ENCODE results near the gene BCL11A. TPM values are rescaled to one million over a fixed set of nuclear protein-coding genes. Genes with fewer than 3 reads are reported as not detected.

The BCL11A gene
- total RNA-seq, 2 donors from 2014 or later: 2.5 to 9.2 TPM

DNA sequence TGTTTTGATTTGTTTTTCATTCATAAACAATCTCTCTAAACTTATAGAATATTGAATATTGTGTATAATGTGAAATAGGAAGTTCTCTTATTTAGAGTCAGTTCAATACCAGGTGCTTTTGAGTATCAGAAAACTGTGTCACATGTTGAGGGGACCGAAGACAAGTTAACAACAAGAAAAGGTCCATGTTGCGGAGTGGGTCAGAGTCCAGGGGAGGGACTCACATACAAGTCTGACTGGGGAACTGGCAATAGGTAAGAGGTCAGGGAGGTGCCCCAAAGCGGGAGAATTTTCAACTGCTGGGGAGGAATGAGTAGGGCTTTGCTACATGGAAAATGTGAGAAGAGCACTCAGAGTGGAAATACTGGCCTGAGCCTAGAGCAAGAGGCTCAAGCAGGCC, 19.8 kb upstream of the BCL11A start:
- H3K4me1 Mint-ChIP-seq: peaks cover 2% of the 10 kb centered on the region
- no peak for DNase-seq
- no peak overlapping the region for H3K4me3 Mint-ChIP-seq
- H3K36me3 Mint-ChIP-seq (ENCODE audit: low read depth): no peaks in the 10 kb centered on the region
- no peak for ATAC-seq
- H3K27me3 Mint-ChIP-seq: peaks cover 39% of the 10 kb centered on the region
- H3K27ac Mint-ChIP-seq: no peak overlapping the region
- no peaks in the 10 kb centered on the region for H3K9me3 ChIP-seq (ENCODE audit: control insufficient read depth, low read length, poor library complexity, severe bottlenecking)

DNA sequence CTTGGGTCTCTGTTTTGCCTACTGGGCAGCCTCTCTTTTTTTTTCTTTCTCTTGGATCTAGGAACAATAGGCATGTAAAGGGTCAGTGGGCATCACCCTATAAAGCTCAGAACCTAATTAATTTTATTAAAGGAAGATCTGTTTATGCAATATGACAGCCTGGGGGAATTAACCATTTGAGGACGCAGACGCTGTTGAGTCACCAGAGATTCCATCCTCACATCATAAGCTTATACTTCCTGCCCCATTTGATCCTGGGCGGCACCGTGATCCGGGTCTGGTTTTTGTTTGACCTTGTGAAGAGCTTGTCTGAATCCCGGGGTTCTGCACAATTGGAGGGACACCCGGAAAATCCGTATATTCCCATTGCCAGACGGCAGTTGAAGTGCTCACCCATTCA, 16.8 kb upstream of the BCL11A start:
- Mint-ChIP-seq H3K27me3 (peaks cover 45% of the 10 kb centered on the region), H3K36me3 (ENCODE audit: low read depth) (no peaks in the 10 kb centered on the region), H3K4me1 (peaks cover 2% of the 10 kb centered on the region), H3K27ac (no peak overlapping the region), H3K4me3 (no peak overlapping the region)
- no peaks in the 10 kb centered on the region for H3K9me3 ChIP-seq (ENCODE audit: control insufficient read depth, low read length, poor library complexity, severe bottlenecking)
- DNase-seq: no peak
- ATAC-seq: no peak

DNA sequence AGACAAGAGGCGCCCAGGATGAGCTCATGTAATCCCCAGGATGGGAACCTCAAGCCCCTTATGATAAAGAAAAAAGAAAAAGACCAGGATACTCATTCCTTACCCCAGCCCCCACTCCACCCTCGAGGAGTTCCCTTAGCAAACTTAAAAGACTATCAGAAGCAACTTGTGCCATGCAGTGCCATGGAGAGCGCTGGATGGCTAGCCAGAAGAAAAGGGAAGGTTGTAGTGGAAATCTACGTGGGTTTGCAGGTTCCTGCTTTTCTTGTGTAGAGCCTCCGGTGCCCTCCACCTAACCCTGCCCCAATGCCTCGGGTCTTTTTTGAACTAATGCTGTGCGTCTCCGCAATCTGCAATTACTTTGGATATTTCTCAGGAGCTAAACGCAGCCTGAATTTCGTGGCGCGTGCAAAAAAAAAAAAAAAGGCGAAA, 16.2 kb upstream of the BCL11A start:
- DNase-seq: no peak
- Mint-ChIP-seq H3K4me3 (no peak overlapping the region), H3K27me3 (peaks cover 49% of the 10 kb centered on the region), H3K4me1 (peaks cover 2% of the 10 kb centered on the region), H3K36me3 (ENCODE audit: low read depth) (no peaks in the 10 kb centered on the region), H3K27ac (no peak overlapping the region)
- no peak for ATAC-seq
- no peaks in the 10 kb centered on the region for H3K9me3 ChIP-seq (ENCODE audit: control insufficient read depth, low read length, poor library complexity, severe bottlenecking)

DNA sequence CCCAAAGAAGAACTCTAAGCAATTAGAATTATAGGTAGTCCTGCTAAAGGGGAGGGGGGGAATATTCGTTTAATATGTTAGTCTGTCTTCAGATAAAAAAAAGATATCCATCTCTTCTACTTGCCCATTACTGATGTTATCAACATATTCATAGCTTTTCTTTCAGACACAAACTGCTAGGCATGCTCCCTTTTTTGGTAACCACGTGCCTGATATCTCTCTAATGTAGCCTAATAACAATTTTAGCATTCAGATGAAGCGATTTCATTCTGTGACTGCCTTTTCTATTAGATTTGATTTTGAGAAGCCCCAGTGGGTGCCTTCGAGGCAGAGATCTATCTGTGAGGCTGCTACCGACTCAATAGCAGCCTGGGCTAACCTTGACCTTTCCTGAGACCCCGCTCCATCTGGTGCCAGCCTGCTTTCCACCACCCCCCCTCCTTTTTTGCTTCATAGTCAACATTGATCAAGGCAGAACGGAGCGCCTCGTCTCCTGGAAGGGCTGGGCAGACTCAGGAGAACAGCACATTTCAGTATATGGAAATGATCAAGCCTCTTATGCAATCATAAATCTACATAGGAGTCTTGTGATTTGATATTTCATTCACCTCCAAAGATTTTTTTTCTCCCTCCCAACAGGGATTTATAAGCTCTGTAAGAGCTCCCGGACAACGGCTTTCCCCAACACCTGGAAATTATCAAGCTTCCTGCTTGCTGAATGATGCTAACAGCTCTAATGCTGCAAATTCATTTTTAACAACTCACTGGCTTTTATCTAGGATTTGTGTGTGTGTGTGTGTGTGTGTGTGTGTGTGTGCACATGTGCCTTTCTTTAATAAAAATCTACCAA, 14.7 kb upstream of the BCL11A start:
- ATAC-seq (no peak), DNase-seq (no peak)
- H3K9me3 ChIP-seq (ENCODE audit: control insufficient read depth, low read length, poor library complexity, severe bottlenecking): no peaks in the 10 kb centered on the region
- no peak overlapping the region for H3K27ac Mint-ChIP-seq
- peaks cover 43% of the 10 kb centered on the region for H3K27me3 Mint-ChIP-seq
- H3K36me3 Mint-ChIP-seq (ENCODE audit: low read depth): no peaks in the 10 kb centered on the region
- H3K4me1 Mint-ChIP-seq: peaks cover 2% of the 10 kb centered on the region
- no peak overlapping the region for H3K4me3 Mint-ChIP-seq

DNA sequence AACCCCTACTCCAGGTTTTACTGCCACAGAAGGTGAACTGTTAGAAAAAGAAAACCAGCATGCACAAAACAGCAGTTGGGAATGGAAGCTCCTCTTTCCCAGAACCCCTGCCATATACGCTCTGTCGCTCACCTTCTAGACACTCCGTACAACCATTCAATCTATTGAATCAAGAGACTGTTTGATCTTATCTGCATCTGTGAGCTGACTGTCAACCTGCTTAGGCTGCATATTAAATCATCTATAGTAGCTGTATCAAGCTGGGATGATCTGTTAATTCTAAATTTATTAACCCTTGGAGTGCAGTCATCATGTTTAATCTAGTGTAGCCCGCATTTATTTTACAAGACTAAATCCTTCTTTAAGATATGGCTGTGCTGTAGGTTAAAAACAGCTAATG, 13.6 kb upstream of the BCL11A start:
- ATAC-seq: no peak
- Mint-ChIP-seq H3K27me3 (peaks cover 37% of the 10 kb centered on the region), H3K4me3 (no peak overlapping the region), H3K27ac (no peak overlapping the region), H3K4me1 (peaks cover 2% of the 10 kb centered on the region), H3K36me3 (ENCODE audit: low read depth) (no peaks in the 10 kb centered on the region)
- DNase-seq: no peak
- no peaks in the 10 kb centered on the region for H3K9me3 ChIP-seq (ENCODE audit: control insufficient read depth, low read length, poor library complexity, severe bottlenecking)

DNA sequence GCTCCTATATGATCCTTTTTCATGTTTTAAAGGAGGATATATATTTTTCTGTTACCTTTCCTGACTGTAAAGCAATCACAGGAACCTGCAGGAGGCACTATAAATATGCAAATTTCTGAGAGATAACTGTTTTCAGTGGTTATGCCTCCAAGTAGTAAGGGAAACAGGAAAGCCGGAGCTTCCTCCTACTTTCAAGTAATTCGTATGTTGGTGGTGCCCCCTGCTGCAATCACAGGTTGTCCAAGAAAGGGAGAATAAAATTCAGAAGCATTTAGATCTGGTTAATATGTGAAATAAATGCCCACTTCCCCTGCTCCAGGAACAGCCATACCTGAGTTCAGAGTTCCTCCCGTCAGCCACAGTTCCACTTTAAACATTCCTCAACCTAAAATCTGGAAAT, 12.0 kb upstream of the BCL11A start:
- no peak for ATAC-seq

DNA sequence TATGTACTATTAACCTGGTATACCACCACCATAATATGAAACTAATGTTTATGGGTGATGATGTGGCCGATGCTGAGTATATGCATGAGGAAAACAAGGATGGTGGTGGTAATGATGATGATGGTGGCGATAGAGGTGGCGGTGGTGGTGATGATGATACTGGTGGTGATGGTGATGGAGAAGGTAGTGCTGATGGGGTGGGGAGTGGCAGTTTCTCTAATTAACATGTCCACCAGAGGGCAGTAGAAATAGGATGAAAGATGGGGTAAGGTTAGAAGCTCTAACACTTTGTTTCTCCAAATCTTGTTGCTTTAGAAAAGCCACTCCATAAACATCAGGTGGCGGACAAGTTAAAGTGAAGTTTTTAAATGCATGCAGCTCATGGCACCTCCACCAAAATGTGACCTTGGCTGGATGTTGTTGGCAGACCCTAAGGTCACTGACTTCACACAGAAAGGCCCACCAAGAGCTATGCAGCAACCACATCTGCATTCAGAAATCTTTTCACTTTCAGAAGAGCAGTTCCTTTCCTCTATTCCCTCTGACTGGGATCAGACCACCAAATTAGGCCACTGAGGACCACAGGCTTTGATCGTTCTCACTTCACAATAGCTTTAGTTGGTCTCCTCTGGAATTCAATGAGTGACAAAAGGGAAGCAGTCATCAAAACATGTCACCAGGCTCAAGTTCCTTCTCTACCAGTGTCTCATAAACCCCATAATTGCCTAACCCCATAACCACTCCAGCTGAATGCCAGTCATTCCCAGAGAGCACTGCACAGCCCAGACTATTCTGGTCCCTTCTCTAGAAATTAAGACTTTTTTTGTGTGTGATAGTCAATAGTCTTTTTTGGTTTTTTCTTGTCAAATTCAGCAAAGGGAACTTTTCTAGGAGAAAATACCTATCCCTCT, 7.5 kb upstream of the BCL11A start:
- Mint-ChIP-seq H3K36me3 (ENCODE audit: low read depth) (no peaks in the 10 kb centered on the region), H3K27me3 (peaks cover 69% of the 10 kb centered on the region), H3K27ac (no peak overlapping the region), H3K4me3 (no peak overlapping the region), H3K4me1 (peaks cover 7% of the 10 kb centered on the region)
- DNase-seq: no peak
- H3K9me3 ChIP-seq (ENCODE audit: control insufficient read depth, low read length, poor library complexity, severe bottlenecking): peaks cover 3% of the 10 kb centered on the region
- peak; percentile 59 for ATAC-seq

More for the DNA sequence above, 12.0 kb upstream of the BCL11A start:
- H3K36me3 Mint-ChIP-seq (ENCODE audit: low read depth): no peaks in the 10 kb centered on the region
- H3K4me1 Mint-ChIP-seq: peaks cover 2% of the 10 kb centered on the region
- H3K27me3 Mint-ChIP-seq: peaks cover 40% of the 10 kb centered on the region
- H3K9me3 ChIP-seq (ENCODE audit: control insufficient read depth, low read length, poor library complexity, severe bottlenecking): no peaks in the 10 kb centered on the region
- no peak for DNase-seq
- H3K4me3 Mint-ChIP-seq: no peak overlapping the region
- H3K27ac Mint-ChIP-seq: no peak overlapping the region

DNA sequence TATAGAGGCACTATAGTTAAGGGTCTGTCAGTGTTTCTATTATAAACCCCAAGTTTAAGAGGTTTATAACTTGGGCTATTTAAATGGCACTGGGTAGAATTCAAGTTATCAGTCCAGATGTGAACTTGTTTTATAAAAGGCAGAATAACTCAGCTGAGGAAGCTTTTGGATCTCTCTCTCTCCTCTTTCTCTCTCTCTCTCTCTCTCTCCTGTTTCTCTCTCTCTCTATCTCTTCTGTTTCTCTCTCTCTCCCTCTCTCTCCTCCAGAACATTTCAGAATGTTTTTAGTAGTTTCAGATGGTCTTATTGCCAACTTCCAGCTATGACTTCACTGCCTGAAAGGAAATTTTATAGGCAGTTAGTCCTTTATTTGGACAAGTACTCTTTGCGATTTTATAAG, 6.4 kb upstream of the BCL11A start:
- Mint-ChIP-seq H3K4me3 (no peak overlapping the region), H3K27ac (no peak overlapping the region)

DNA sequence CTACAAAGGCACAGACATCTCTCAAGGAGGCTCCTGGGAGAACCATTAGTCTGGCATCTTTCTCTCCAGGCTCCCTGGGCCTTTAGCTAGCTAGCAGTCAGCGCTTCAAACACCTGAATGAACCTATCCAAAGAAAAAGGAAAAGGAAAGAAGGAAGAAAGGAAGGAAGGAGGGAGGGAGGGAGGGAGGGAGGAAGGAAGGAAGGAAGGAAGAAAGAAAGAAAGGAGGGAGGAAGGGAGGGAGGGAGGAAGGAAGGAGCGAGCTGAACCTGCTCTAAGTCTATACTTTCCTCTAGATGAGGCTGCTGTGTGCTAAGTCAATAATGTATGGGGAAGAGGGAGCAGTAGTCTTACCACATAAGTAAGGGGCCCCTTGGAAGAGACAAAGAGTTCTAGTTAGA, 5.1 kb upstream of the BCL11A start:
- Mint-ChIP-seq H3K4me3 (no peak overlapping the region), H3K36me3 (ENCODE audit: low read depth) (no peaks in the 10 kb centered on the region), H3K27me3 (peaks cover 58% of the 10 kb centered on the region), H3K27ac (no peak overlapping the region), H3K4me1 (peaks cover 18% of the 10 kb centered on the region)
- no peak for DNase-seq
- H3K9me3 ChIP-seq (ENCODE audit: control insufficient read depth, low read length, poor library complexity, severe bottlenecking): peaks cover 3% of the 10 kb centered on the region
- ATAC-seq: no peak

More for the DNA sequence above, 6.4 kb upstream of the BCL11A start:
- Mint-ChIP-seq H3K27me3 (peaks cover 70% of the 10 kb centered on the region), H3K4me1 (peaks cover 18% of the 10 kb centered on the region), H3K36me3 (ENCODE audit: low read depth) (no peaks in the 10 kb centered on the region)
- DNase-seq (no peak), ATAC-seq (no peak)
- peaks cover 3% of the 10 kb centered on the region for H3K9me3 ChIP-seq (ENCODE audit: control insufficient read depth, low read length, poor library complexity, severe bottlenecking)

DNA sequence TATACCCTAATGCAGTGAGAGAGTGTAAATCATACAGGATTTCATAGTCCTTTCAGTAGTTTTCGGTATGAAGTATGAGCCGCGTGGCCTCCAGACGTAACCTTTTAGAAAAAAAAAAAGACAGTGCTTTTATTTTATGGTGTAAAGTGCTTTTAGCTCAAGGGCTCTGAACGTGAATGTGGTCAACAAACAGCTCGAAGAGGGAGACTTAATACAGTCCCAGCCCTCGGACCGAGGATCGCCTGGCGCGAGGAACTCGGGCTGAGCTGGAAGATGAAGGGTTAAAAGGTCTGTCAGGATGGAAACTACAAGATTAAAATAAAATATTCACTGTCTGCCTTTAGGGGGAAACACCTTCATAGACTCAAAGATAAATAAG, 4.0 kb upstream of the BCL11A start:
- peaks cover 58% of the 10 kb centered on the region for H3K27me3 Mint-ChIP-seq
- no peak overlapping the region for H3K27ac Mint-ChIP-seq
- no peaks in the 10 kb centered on the region for H3K36me3 Mint-ChIP-seq (ENCODE audit: low read depth)
- H3K4me3 Mint-ChIP-seq: peak overlapping the region; percentile 94
- DNase-seq: no peak
- H3K9me3 ChIP-seq (ENCODE audit: control insufficient read depth, low read length, poor library complexity, severe bottlenecking): peaks cover 3% of the 10 kb centered on the region
- no peak for ATAC-seq
- H3K4me1 Mint-ChIP-seq: peaks cover 20% of the 10 kb centered on the region

DNA sequence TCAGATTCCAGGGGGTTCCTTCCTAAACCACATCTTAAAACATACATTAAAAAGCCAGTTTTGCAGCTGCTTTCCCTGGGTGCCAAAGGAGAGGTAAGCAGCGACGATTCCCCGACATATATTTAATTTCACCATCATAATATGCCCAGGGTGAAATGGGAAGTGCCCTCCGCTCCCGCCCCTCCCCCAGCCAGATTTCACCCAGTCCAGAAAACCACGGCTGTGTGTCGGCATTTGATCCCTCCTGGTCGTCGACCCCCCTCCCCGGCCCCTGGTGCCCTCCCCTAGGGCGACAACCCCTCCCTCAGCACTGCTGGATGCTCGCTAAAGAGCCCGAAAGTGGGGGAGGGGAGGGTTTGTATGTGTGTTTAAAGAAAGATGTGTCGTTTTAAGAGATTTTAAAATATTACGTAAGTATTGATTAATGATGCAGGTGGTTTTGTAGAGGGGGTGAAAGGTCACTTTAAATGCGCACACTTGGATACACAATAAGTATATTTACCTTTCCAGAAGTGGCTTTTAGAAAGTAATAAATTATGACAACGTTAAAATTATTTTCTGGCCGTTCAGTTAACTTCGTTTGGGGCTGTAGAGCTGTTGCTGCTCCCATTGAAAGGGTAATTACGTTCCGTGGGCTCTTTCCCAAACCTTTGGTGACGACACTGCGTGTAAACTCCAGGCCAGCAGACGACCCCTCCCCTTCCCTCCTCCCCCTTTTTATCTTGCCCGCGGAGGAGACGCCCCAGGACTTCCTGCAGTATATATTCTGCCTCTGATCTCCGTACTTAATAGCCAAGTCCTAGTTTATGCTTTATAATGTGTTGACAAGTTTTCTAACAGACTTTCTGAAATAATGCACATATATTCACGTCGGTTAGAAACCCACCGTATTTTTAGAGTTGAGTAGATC, 3.4 kb upstream of the BCL11A start:
- no peak for ATAC-seq
- H3K4me1 Mint-ChIP-seq: peaks cover 22% of the 10 kb centered on the region
- H3K36me3 Mint-ChIP-seq (ENCODE audit: low read depth): no peaks in the 10 kb centered on the region
- DNase-seq: no peak
- H3K27me3 Mint-ChIP-seq: peaks cover 54% of the 10 kb centered on the region
- H3K9me3 ChIP-seq (ENCODE audit: control insufficient read depth, low read length, poor library complexity, severe bottlenecking): peaks cover 3% of the 10 kb centered on the region
- H3K4me3 Mint-ChIP-seq: peak overlapping the region; percentile 94
- H3K27ac Mint-ChIP-seq: no peak overlapping the region

DNA sequence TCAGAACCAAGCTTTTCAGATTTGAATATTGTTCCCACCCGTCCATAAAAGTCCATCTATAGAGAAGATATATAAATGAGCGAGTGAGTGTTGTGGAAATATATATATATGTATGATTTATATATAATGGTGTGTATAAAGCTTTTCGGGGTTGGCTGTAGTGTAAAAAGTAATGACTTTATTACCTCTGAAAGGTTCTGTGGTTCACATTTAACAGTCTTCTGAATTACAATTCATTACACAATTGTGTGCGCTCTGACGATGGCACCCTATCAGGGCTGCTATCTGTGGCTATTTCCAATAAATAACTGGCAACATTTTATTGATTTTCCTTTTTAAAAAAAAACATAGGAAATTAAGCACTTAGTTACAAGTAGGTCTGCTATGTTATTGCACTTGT, 2.7 kb upstream of the BCL11A start:
- Mint-ChIP-seq H3K27ac (peak overlapping the region; percentile 70), H3K4me3 (peak overlapping the region; percentile 94), H3K4me1 (peaks cover 23% of the 10 kb centered on the region), H3K36me3 (ENCODE audit: low read depth) (no peaks in the 10 kb centered on the region), H3K27me3 (peaks cover 49% of the 10 kb centered on the region)
- H3K9me3 ChIP-seq (ENCODE audit: control insufficient read depth, low read length, poor library complexity, severe bottlenecking): peaks cover 3% of the 10 kb centered on the region
- DNase-seq (no peak), ATAC-seq (no peak)

DNA sequence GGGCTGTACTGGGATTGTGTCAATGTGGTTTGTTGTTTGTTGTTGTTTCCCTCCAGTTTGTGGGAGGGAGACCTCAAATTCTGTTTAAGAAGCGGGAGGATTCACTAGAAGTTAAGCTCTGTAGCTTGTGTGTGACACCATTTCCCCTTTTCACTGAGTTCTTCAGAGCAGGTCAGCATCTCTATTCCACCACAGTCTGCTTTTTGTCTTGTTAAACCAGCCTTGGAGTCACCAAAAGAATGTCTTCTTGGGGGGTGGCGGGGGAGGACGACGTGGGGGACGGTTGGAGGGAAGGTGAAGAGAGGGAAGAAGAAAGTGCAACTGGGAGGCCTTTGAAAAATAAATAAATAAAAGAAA, 2.3 kb upstream of the BCL11A start:
- DNase-seq: no peak
- H3K4me3 Mint-ChIP-seq: peak overlapping the region; percentile 94
- peak overlapping the region; percentile 70 for H3K27ac Mint-ChIP-seq
- peaks cover 46% of the 10 kb centered on the region for H3K27me3 Mint-ChIP-seq
- H3K9me3 ChIP-seq (ENCODE audit: control insufficient read depth, low read length, poor library complexity, severe bottlenecking): peaks cover 3% of the 10 kb centered on the region
- H3K36me3 Mint-ChIP-seq (ENCODE audit: low read depth): no peaks in the 10 kb centered on the region
- peaks cover 23% of the 10 kb centered on the region for H3K4me1 Mint-ChIP-seq
- peak; percentile 8 for ATAC-seq

All from T-helper 17 cell (primary cell).